GM12875 (cell line): ENCODE measurements around the gene RERE.
A peak's percentile ranks its signal among the peaks of the same experiment; 100 is the strongest.
"Not testable (repeated sequence)": the region's sequence is repeated elsewhere in the genome, so short reads cannot be mapped to it uniquely, and the experiment has no call there.

Source experiments
- H3K4me3 ChIP-seq: one replicate; pipeline ENCODE4 v1.5.1; 2011; ENCODE audit warnings: low read depth, low read length, control low read depth
- CTCF ChIP-seq: IDR thresholded peaks from 2 replicates; pipeline ENCODE4 v1.5.1; 2011; ENCODE audit warnings: low read depth, mild to moderate bottlenecking, control low read depth, inconsistent platforms, low read length, moderate library complexity, borderline replicate concordance; ENCODE audit not compliant: insufficient read depth

Gene RERE

DNA sequence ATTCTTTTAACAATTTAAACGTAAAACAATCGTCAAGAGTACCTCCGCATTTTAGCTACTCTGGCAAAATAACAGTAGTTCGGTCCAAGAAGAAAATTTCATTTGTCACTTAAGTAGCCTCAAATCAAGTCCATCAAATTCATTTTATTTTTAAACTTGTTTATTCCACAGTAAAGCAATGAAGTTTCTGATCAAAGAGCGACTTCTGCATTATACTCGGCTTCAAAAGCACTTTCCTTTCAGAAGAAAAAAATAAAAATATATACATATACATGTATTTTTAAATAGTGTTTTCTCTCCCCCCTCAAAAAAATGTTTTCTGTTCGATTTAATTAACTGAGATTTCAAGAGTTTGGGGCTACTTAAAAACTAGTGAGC is 115.0 kb downstream of the RERE start:
- no peak for TF ChIP-seq CTCF
- H3K4me3 ChIP-seq = peak overlapping the region; percentile 68

- peak overlapping the region; percentile 68 for H3K4me3 ChIP-seq
- no peak for TF ChIP-seq CTCF
These were observed 115.5 kb downstream of the RERE start for GRCh38 chr1:8701794-8702471.

- TF ChIP-seq CTCF = no peak
- H3K4me3 ChIP-seq = no peak overlapping the region
These were observed 117.8 kb downstream of the RERE start for GRCh38 chr1:8699679-8700078.

GRCh38 chr1:8698937-8699447 is 118.4 kb downstream of the RERE start:
- no peak overlapping the region for H3K4me3 ChIP-seq
- no peak for TF ChIP-seq CTCF

DNA sequence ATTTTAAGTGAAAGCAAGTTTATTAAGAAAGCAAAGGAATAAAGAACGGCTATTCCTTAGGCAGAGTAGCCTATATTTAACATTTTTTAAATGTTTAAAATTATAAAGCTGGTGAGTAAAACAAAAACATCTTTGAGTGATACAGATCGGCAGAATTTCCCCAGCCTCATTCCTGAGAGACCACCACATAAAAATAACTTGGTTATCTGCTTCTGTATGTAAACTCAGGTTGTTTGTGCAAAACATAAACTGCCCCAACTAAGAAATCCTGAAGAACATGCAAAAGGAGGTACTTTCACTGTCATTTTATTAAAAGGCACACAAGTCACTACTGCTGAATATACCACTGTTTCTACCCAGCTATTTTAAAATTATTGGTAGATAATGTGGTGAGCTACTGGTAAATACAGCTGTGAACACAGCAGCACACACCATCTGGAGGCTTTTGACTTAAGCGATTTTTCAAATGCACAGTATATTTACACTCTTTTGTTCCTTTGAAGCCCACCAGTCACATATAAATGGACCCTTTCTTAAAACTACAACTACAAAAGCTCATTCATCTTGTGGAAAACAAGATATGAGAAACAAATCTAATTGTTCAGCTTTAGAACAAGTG is 119.3 kb downstream of the RERE start:
- no peak overlapping the region for H3K4me3 ChIP-seq
- TF ChIP-seq CTCF = no peak

GRCh38 chr1:8695442-8695841 is 122.0 kb downstream of the RERE start:
- not testable (repeated sequence) for H3K4me3 ChIP-seq

- no peak overlapping the region for H3K4me3 ChIP-seq
These were observed 124.3 kb downstream of the RERE start for GRCh38 chr1:8693107-8693506.

More at GRCh38 chr1:8693107-8693506, 124.3 kb downstream of the RERE start:
- no peak for TF ChIP-seq CTCF
